Measurements from ENCODE around the gene DHRS2. TPM values are rescaled to one million over a fixed set of nuclear protein-coding genes. Genes with fewer than 3 reads are reported as not detected.

Gene DHRS2
- total RNA-seq, 4 donors from 2014 or later: 0.21 to 2.6 (median 1.3) TPM

- TF ChIP-seq POLR2A (IDR thresholded peaks at IDR 0.05) (no peak), POLR2AphosphoS5 (IDR thresholded peaks at IDR 0.05) (no peak), EP300 (IDR thresholded peaks at IDR 0.05) (no peak)
- TF ChIP-seq, protein P1, sequence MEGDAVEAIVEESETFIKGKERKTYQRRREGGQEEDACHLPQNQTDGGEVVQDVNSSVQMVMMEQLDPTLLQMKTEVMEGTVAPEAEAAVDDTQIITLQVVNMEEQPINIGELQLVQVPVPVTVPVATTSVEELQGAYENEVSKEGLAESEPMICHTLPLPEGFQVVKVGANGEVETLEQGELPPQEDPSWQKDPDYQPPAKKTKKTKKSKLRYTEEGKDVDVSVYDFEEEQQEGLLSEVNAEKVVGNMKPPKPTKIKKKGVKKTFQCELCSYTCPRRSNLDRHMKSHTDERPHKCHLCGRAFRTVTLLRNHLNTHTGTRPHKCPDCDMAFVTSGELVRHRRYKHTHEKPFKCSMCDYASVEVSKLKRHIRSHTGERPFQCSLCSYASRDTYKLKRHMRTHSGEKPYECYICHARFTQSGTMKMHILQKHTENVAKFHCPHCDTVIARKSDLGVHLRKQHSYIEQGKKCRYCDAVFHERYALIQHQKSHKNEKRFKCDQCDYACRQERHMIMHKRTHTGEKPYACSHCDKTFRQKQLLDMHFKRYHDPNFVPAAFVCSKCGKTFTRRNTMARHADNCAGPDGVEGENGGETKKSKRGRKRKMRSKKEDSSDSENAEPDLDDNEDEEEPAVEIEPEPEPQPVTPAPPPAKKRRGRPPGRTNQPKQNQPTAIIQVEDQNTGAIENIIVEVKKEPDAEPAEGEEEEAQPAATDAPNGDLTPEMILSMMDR (IDR thresholded peaks at IDR 0.05): no peak
- no peak overlapping the region for H3K27ac ChIP-seq
- 92% methylated on average over 6 of the region's 6 CpGs for WGBS
- no peaks in the 10 kb centered on the region for H3K36me3 ChIP-seq
- H3K9me3 ChIP-seq: no peaks in the 10 kb centered on the region
- H3K4me3 ChIP-seq: no peak overlapping the region
- no peak for DNase-seq (ENCODE audit: low spot score in 2 of 2)
- H3K4me1 ChIP-seq: no peaks in the 10 kb centered on the region
- H3K27me3 ChIP-seq: peaks cover 6% of the 10 kb centered on the region
Measured at GRCh38 chr14:23646648-23647549, 10.7 kb downstream of the DHRS2 start.

GRCh38 chr14:23647619-23648018 is 11.5 kb downstream of the DHRS2 start:
- no peaks in the 10 kb centered on the region for H3K9me3 ChIP-seq
- WGBS: 95% methylated on average over 2 of the region's 2 CpGs
- TF ChIP-seq, protein P1 (IDR thresholded peaks at IDR 0.05): no peak
- TF ChIP-seq POLR2AphosphoS5 (IDR thresholded peaks at IDR 0.05): no peak
- no peak for TF ChIP-seq EP300 (IDR thresholded peaks at IDR 0.05)
- TF ChIP-seq POLR2A (IDR thresholded peaks at IDR 0.05): no peak
- H3K4me1 ChIP-seq: no peaks in the 10 kb centered on the region
- no peak overlapping the region for H3K4me3 ChIP-seq
- H3K27me3 ChIP-seq: peaks cover 6% of the 10 kb centered on the region
- no peak for DNase-seq (ENCODE audit: low spot score in 2 of 2)
- no peaks in the 10 kb centered on the region for H3K36me3 ChIP-seq
- no peak overlapping the region for H3K27ac ChIP-seq

DNA sequence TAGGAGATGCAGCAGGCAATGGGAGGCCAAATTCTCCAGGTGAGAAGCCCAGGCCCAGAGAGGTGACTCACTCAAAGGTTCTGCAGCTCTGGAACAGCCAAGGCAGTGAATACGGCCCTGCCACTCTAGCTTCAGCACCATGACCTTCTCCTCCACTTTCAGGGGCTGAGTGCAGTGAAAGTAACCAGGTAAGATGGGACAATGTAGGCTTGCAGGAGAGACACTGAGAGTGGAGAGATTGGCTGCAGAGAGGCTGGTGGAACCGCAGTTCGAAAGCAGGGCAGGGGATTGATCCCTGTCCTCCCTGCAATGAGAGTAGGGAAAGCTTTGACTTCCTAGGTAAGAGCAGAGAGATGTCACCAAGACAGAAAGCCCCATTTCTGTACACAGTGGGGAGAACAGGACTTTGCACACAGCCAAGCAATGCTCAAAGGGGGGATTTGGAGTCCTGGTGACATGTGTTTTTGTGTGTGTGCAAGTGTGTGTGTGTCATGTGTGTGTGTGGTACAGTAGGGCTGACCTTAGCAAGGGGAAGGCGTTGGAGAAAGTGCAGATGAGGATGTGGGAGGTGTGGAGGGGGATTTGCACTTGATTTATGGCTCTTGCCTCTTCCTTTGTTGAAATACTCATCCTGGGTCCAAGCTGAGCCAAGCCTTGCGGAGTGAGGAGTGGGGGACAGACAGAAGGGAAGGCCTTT is 12.7 kb downstream of the DHRS2 start:
- TF ChIP-seq, protein P1 (IDR thresholded peaks at IDR 0.05): no peak
- no peak for TF ChIP-seq POLR2AphosphoS5 (IDR thresholded peaks at IDR 0.05)
- TF ChIP-seq POLR2A (IDR thresholded peaks at IDR 0.05): no peak
- no peak for TF ChIP-seq EP300 (IDR thresholded peaks at IDR 0.05)
- H3K36me3 ChIP-seq: no peaks in the 10 kb centered on the region
- WGBS: 90% methylated on average over 5 of the region's 5 CpGs
- no peak for DNase-seq (ENCODE audit: low spot score in 2 of 2)
- H3K4me1 ChIP-seq: no peaks in the 10 kb centered on the region
- H3K4me3 ChIP-seq: no peak overlapping the region
- H3K27me3 ChIP-seq: peaks cover 6% of the 10 kb centered on the region
- H3K9me3 ChIP-seq: no peaks in the 10 kb centered on the region
- no peak overlapping the region for H3K27ac ChIP-seq

- Histone ChIP-seq H3K4me1 (no peaks in the 10 kb centered on the region), H3K9me3 (no peaks in the 10 kb centered on the region), H3K27ac (no peak overlapping the region), H3K36me3 (no peaks in the 10 kb centered on the region), H3K27me3 (peaks cover 6% of the 10 kb centered on the region), H3K4me3 (no peak overlapping the region)
- TF ChIP-seq EP300 (IDR thresholded peaks at IDR 0.05): no peak
- WGBS: 89% methylated on average over 3 of the region's 3 CpGs
- DNase-seq (ENCODE audit: low spot score in 2 of 2): no peak
Measured at GRCh38 chr14:23650506-23650905, 14.3 kb downstream of the DHRS2 start.

DNA sequence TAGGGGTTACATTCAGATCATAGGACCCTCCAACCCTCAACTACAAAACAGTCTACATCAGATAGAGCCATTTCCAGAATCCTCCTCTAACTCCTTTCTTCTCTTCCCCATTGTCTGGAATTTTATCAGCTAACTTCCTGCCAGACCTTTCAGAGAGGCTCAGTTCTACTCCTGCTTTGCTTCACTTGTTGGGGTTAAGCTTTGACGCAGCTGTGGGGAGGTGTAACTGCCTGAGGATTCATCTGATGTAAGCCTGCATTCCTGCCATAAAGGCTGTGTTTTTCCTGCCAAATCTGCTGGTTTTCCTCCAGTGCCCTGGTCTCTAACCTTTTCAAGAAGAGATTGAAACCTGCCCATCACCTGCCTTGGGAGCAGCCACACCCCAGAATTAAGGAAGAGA is 16.9 kb downstream of the DHRS2 start:
- Histone ChIP-seq H3K36me3 (no peaks in the 10 kb centered on the region), H3K4me3 (no peak overlapping the region), H3K27ac (no peak overlapping the region), H3K27me3 (peaks cover 8% of the 10 kb centered on the region), H3K9me3 (no peaks in the 10 kb centered on the region), H3K4me1 (no peaks in the 10 kb centered on the region)
- DNase-seq (ENCODE audit: low spot score in 2 of 2): no peak
- TF ChIP-seq POLR2A (IDR thresholded peaks at IDR 0.05): no peak
- no peak for TF ChIP-seq EP300 (IDR thresholded peaks at IDR 0.05)
- TF ChIP-seq, protein P1 (IDR thresholded peaks at IDR 0.05): no peak
- 36% methylated on average over 1 of the region's 1 CpG for WGBS
